A673 (cell line): ENCODE results near the gene CFAP107.
"Not testable (repeated sequence)": the region's sequence is repeated elsewhere in the genome, so short reads cannot be mapped to it uniquely, and the experiment has no call there.

Source experiments
- CTCF ChIP-seq: fragments of 300-800, 200-600 bp; sonication (generic); conservative IDR thresholded peaks from 2 replicates; pipeline ENCODE4 v1.5.1; 2017; ENCODE audit warnings: low read depth, mild to moderate bottlenecking, antibody characterized with exemption, low read length, moderate library complexity, mixed read lengths
- EZH2 ChIP-seq: fragments of 200-600 bp; sonication (generic); IDR thresholded peaks from 2 replicates; pipeline ENCODE4 v1.6.1; 2017; ENCODE audit warnings: borderline replicate concordance, low read depth, mild to moderate bottlenecking, mixed read lengths, antibody characterized with exemption, low read length; ENCODE audit not compliant: poor library complexity, severe bottlenecking

GRCh38 chr1:12731084-12731483 is 14.9 kb upstream of the CFAP107 start:
- TF ChIP-seq CTCF, EZH2: not testable (repeated sequence)
